HG03139 (cell line): ENCODE results near the gene CELF1.
"Not testable (repeated sequence)": the region's sequence is repeated elsewhere in the genome, so short reads cannot be mapped to it uniquely, and the experiment has no call there.

Source experiments
- ATAC-seq: cut with Tn5 transposase; IDR thresholded peaks from one replicate; pipeline ENCODE4 v1.9.1; 2021; ENCODE audit not compliant: unreplicated experiment

Gene CELF1

DNA sequence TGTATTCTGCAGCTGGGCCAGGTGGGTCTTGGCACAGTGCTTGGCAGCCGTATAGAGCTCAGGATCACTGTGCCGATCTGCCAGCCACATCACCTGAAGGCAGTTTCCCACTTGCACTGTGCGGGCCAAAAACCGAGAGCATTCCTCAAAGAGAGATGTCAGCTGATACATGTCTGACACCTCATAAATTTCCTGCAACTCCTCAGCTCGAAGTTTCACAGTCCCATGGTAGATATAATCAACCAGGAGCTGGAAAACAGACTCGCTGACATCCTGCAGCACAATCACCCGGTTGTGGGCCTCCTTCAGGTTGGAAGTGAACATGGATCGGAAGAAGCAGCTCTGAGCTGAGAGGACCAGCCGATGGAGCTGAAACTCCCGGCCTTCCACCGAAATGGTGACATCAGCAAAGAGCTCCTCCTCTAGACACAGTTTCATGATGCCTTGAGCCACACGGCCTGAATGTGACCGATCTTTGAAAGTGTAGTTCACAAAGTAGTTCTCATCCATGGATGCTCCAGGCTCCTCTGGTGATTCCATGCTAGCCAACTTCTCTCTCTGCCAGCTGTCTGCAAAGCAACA lies 24.6 kb upstream of the CELF1 start:
- no peak for ATAC-seq

DNA sequence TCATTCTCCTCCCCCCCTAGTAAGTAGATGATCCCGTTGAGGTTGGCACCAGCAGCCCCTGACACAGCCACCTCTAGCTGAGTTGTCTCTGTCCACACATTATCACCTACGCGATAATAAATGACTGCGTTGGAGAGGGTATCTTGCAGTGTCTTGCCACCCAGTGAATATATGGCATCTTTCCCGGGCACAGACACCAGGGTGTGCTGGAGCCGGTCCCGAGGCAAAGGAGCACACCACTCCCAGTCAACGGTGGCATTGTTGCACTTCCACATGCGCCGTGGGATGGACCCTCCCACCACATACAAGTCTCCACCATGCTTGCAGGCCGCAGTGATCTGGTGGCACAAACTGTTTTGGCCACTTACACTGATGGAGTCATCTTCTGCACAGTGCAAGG lies 20.4 kb upstream of the CELF1 start:
- no peak for ATAC-seq

DNA sequence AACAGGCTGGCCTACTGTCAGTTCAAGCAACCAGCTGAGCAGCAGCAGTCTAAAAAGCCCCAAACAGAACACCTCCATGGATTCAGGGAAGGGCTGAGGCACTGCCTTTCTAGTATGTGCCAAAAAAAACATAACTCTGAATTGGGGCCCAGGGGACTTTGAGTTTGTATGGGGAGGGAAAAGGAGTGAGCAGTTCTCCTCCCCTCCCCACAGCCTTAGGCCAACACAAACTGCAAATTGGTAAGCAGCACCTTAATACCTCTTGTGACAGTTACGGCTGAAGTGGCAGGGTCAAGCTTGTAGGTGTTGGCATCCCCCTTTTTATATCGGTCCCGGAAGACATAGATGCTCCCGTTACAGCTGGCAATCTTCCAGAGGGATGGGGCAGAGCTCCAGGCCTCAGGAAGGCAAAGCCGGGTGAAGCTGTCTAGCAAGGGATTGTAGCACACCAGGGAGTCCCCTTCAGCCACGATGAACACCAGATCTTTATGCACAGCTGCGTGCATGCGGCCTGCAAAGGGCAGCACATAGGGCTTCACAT lies 19.9 kb upstream of the CELF1 start:
- no peak for ATAC-seq

DNA sequence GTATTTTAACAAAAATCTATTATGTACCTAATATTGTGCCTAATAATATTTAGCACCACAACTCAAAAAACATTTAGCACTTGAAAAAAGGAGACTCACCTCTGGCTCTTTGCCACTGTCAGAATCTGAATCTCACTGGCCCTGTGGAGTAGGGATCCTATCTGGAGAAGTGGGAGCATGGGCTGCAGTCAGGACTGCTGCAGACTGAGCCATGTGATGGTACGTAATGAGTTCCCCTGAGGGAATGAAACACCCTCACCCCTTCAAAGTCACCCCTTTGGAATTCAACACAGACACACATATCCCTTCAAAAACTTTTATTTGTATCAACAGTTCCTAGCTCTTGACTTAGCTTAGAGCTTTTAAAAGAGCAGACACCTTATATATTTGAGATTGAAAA lies 19.0 kb upstream of the CELF1 start:
- no peak for ATAC-seq

DNA sequence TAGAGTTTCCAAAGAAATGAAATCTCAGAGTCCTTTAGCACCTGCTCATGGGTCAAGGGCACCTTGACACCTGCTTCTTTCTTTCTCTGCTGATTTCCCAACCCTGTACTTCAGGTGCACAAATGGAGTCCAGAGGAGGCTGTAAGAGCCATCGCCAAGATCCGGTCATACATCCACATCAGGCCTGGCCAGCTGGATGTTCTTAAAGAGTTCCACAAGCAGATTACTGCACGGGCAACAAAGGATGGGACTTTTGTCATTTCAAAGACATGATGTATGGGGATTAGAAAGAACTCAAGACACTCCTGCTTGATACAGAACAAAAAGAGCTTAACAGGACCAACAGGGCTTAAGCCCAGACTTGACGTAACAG lies 18.4 kb upstream of the CELF1 start:
- ATAC-seq: no peak

DNA sequence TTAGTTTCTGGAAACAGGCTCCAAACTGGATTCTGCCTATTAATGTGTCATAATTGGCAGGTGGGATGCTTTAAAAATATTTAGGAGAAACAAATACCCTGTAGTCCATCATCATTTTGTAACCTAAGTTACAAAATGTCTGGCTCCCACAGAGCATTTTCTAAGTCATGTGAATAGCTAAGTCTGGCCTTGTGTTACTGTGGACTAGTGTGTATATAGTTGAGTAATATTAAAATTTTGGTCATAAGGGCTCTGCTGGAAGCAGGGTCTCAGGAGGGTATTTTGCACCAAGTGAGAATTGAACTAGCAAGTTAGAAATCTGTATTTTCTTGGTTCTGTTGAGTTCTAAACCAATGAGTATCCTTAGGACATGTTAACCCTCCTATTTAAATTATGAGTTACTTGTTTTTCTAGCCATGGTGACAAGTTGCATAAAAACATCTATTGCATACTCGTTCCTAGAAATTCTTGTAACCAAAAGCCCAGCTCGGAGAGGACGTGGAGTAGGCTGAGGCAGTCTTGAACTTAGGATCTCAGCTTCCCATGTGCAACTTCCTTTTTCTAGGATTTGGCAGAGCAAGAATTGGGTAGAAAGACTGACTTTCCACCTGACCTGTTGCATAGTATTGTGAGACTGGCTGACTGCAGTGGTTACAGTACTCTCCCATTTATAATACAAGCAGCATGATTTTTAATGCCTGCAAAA lies 17.9 kb upstream of the CELF1 start:
- no peak for ATAC-seq

DNA sequence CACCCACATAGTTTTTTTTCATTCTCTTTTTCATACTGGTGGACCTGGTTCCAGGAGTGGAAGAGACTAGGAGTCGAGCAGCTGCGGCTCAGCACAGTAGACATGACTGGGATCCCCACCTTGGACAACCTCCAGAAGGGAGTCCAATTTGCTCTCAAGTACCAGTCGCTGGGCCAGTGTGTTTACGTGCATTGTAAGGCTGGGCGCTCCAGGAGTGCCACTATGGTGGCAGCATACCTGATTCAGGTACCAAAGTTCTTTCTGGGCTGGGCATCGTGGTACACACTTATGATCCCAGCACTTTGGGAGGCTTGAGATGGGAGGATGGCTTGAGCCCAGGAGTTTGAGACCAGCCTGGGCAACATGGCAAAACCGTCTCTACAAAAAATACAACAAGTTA lies 16.7 kb upstream of the CELF1 start:
- no peak for ATAC-seq

DNA sequence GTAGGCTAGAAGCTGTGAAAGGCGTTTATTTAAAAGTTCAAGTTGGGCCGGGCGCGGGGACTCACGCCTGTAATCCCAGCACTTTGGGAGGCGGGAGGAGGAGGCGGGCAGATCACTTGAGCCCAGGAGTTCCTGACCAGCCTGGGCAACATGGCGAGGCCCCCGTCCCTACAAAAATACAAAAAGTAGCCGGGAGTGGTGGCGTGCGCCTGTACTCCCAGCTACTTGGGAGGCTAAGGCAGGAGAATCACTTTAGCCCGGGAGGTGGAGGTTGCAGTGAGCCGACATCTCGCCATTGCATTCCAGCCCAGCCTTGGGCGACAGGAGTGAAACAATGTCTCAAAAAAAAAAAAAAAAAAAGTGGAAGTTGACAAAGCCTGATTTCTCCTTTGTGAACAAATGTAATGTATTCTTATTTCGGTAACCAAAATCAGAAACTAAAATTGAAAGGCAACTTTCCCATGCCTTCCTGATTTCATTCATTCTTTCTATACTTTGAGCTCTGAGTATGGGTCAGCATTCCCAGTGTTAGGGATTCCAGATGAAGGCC lies 13.3 kb upstream of the CELF1 start:
- ATAC-seq: no peak

DNA sequence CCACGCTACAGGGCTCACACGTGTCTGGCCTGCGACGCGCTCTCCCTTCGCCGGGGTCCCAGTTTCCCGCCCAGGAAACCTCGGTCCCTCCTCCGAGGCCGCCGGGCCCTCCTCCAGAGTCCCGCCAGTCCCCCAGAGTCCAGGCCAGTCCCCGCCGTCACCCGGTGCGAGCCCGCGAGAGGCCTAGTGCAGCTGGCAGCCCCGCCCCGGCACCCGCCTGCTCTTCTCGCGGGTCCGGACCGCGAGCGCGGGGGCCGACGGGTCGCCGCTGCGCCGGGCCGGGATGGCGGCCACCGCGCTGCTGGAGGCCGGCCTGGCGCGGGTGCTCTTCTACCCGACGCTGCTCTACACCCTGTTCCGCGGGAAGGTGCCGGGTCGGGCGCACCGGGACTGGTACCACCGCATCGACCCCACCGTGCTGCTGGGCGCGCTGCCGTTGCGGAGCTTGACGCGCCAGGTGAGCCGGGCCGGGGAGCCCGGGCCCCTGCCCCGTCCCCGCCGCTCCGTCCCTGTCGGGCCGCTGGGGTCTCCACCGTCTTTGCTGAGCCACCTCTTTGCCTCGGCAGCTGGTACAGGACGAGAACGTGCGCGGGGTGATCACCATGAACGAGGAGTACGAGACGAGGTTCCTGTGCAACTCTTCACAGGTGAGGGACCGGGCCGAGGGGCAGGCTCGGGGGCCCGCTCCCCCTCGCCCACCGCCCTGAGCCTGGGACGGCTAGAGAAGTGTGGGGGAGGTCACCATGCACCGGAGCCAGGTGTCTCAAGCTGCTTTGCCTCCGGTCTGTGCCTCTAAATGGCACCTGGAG lies 12.6 kb upstream of the CELF1 start, which contains the start of gene PTPMT1:
PTPMT1 (plus strand) TSS at position 260 of the 809 bp plus-strand sequence; CDS start at position 284, 24 bp downstream.
- peak; percentile 79 for ATAC-seq

DNA sequence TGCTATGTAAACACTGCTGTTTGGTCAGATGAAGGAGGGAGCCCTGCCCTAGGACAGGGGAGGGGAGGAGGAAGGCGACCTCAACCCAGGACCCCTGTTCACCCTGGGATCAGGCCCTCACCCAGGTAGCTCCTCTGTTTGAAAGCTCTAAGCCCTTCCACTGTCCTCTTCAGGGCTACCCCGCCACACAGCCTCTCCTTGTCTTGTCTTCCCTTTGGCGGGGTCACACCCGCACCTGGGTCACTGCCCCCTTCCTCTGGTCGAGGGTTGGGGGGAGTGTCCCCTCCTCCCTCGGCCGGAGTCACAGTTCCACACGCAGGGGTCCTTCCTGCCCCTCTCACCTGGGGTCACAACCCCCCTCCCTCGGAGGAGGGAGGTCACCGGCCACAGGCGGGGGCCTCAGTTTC lies 12.0 kb upstream of the CELF1 start:
- peak; percentile 22 for ATAC-seq

DNA sequence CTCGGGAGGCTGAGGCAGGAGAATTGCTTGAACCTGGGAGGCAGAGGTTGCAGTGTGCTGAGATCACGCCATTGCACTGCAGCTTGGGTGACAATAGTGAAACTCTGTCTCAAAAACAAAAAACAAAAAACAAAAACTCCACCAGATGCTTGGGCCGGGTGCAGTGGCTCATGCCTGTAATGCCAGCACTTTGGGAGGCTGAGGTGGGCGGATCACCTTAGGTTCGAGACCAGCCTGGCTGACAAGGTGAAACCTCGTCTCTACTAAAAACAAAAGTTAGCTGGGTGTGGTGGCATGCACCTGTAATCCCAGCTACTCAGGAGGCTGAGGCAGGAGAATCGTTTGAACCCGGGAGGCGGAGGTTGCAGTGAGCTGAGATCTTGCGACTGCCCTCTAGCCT lies 11.4 kb upstream of the CELF1 start:
- not testable (repeated sequence) for ATAC-seq

DNA sequence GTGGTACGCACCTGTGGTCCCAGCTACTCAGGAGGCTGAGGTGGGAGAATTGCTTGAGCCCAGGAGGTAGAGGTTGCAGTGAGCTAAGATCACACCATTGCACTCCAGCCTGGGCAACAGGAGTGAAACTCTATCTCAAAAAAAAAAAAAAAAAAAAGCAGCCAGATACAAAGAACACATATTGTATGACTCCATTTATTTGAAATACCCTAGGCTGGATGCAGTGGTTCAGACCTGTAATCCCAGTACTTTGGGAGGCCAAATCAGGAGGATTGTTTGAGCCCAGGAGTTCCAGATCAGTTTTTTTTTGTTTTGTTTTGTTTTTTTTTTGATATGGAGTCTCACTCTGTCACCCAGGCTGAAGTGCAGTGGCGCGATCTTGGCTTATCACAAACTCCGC lies 9.5 kb upstream of the CELF1 start:
- not testable (repeated sequence) for ATAC-seq

DNA sequence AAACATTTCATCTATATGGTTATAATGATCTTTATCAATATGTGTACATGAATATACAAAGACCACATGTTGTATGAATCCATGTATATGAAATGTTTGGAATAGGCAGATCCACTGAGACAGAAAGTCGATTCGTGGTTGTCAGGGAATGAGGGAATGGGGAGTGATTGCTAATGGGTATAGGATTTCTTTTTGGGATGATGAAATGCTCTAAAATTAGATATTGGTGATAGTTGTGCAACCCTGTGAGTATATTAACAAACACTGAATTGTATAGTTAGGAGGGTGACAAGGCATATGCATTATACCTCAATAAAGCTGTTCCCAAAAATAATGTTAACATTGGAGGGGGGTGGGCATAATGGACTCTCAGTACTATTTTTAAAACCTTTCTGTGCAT lies 7.5 kb upstream of the CELF1 start:
- no peak for ATAC-seq

DNA sequence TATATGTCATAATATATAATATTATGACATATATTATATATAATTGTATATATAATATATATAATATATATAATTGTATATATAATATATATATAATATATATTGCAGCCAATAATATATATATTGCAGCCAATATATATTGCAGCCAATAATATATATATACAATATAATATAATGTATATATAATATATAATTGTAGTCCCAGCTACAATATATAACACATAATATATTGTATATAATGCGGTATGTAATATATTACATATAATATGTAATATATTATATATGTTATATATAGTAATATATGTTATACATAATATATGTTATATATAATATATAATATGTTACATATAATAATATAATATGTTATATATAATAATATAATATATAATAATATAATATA lies 5.8 kb upstream of the CELF1 start:
- ATAC-seq: no peak

DNA sequence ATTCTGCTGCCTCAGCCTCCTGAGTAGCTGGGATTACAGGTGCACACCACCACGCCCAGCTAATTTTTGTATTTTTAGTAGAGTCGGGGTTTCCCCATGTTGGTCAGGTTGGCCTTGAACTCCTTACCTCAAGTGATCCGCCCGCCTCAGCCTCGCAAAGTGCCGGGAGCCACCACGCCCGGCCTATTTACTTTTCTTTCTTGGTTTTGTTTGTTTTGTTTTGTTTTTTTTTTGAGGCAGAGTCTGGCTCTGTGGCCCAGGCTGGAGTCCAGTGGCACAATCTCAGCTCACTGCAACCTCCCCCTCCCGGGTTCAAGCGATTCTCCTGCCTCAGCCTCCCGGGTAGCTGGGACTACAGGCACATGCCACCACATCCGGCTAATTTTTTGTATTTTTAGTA lies 4.1 kb upstream of the CELF1 start:
- ATAC-seq: not testable (repeated sequence)

DNA sequence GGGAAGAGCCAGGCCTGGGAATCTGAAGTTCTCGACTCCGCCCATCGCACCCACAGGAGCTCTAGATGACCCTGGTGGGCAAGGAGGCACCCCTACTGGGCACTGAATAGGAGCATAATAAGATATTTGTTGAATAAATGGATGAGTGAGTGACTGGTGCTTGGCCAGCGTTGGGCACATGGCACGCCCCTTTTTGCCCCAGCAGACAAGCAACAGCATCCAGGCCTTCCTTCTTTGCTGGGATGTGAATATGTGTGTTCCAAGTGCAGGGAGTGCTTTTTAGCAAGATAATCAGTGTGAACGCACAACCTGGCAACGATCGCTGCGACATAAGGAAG lies 443 bp upstream of the CELF1 start:
- peak; percentile 14 for ATAC-seq

DNA sequence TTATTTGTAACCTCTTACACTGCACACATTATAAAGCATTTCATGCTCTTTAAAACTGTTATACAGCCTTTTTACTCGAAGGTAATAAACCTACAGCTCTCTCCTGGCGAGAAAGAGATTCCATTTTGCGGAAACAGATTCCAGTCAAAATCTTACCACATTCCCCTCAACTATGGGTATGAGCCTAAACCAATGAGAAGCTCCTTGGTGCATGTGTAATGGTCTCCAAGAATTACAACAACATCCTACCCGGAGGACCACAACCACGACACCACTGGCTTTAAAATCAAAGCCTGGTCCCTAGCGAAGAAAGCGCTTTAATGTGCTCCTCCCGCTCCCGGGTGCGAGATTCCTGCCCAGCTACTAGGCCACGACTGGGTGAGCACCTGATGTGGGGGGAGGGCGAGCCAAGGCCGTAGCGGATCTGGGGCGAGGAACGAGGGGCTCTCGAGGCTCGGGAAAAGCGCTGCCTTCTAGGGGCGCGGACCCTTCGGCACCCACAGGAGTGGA lies 821 bp downstream of the CELF1 start:
- no peak for ATAC-seq

DNA sequence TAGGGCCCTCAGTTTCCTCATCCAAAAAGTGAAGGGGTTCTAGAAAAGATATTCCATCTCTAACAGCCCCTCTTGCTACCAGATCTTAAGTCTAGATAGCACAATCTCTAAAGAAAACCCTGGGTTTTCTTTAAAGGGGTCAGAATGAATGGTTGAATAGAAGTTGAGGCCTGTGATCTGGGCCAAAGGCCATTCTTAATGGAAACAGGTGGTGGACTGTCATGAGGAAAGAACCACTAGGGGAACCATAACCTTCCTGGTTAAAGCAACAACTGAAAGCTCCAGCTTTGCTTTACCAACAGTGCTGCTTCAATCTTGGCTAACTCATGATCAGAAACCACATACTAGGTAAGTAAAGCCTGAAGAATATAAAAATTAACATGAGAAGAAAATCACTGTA lies 1.8 kb downstream of the CELF1 start:
- no peak for ATAC-seq

DNA sequence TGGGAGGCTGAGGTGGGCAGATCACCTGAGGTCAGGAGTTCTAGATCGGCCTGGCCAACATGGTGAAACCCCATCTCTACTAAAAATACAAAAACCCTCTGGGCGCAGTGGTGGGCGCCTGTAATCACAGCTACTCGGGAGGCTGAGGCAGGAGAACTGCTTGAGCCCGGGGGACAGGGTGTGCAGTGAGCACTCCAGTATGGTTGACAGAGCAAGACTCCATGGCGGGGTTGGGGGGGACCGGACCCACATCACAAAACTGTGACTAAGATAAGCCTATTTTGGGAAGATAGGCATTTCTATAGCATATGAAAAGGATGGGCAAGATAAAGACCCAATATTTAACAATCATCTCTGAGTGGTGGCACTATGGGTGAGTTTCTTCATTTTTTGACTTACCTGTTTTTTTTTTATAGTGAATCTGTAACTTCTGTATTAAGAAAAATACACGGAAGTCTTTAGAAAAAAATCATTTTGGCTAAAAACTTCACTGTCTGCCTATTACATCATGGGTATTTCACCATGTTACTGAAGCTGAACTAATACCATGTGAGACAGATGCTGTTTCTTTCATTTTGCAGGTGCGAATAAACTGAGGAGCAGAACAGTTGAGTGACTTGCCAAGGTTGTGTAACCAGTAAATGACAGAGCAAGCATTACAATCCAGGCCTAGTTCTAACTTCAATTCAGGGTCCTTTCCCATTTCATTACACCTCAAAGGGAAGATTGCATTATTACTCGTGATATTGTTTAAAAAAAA lies 2.5 kb downstream of the CELF1 start:
- ATAC-seq: no peak

DNA sequence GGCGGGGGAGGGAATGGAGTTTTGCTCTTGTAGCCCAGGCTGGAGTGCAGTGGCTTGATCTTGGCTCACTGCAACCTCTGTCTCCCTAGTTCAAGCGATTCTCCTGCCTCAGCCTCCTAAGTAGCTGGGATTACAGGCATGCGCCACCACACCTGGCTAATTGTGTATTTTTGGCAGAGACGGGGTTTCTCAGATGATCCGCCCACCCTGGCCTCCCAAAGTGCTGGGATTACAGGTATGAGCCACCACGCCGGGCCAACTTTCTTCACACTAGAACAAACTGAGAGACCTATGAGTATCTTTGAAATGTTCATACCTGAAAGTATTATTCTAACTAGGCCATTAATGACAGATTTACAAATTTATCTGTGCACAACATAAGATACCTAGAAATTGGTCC lies 6.7 kb downstream of the CELF1 start:
- not testable (repeated sequence) for ATAC-seq

DNA sequence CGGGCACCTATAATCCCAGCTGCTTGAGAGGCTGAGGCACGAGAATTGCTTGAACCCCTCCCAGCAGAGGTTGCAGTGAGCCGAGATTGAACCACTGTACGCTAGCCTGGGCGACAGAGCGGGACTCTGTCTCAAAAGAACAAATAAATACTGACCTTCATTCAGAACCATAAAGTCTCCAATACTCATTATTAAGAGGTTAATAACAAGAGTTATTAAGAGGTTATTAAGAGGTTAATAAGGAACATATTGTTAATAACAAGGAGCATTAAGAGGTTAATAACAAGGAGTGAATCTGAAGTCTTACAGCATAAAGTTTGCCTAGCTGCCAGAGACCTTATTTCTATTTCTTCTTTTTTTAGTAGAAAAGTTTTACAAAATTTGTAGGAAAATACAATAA lies 7.6 kb downstream of the CELF1 start:
- no peak for ATAC-seq
